HepG2 (cell line): Measurements from ENCODE around the gene AHRR. TPM values are rescaled to one million over a fixed set of nuclear protein-coding genes. Genes with fewer than 3 reads are reported as not detected.
"Not testable (repeated sequence)": the region's sequence is repeated elsewhere in the genome, so short reads cannot be mapped to it uniquely, and the experiment has no call there.

Experiments used
- ATAC-seq: fragments of 200-7000 bp; cut with Tn5 transposase; 3 replicates; pipeline ENCODE4 v1.9.1; 2020; ENCODE audit warnings: mild to moderate bottlenecking, moderate library complexity
- BruUV-seq: library from RNA; stranded (reverse); fragments of 400-500 nt; replicated peaks from 2 replicates; lab custom pipeline; 2021; lab: Mats Ljungman, UMichigan
- CTCF ChIA-PET: fragments of 300-600 bp; formaldehyde crosslinking; extraction: SDS; loops from one replicate; lab custom pipeline; 2021; ENCODE audit warnings: low total read pairs, inconsistent platforms, low intra/inter-chr PET ratio; lab: Yijun Ruan, JAX
- POLR2A ChIA-PET: fragments of 350-600 bp; sonication (Branson Sonifier 250); formaldehyde crosslinking; loops from one replicate; lab custom pipeline; 2020; ENCODE audit warnings: antibody characterized with exemption, inconsistent platforms; lab: Yijun Ruan, JAX
- DNase-seq: peaks from one replicate; pipeline ENCODE4 v3.0.0-alpha.2; 2015; ENCODE audit warnings: low spot score
- FAIRE-seq: peaks from 3 replicates; lab custom pipeline; 2011; peaks lifted over from hg19 to GRCh38; lab: Jason Lieb, UNC
- H2AFZ ChIP-seq: one replicate; pipeline ENCODE4 v1.6.1; 2011; ENCODE audit warnings: low read length, inconsistent platforms
- H3K27ac ChIP-seq: fragments of 300-600 bp; 3 replicates; pipeline ENCODE4 v1.8.0; 2011; ENCODE audit warnings: mixed run types, mild to moderate bottlenecking, mixed read lengths, low read length, inconsistent platforms; ENCODE audit not compliant: insufficient read depth; ENCODE audit errors: extremely low read length
- H3K27me3 ChIP-seq, 2 experiments: fragments of 200-600 bp in 1 of 2; 2 replicates in 1 of 2; 3 replicates in 1 of 2; pipeline versions ENCODE4 v1.6.0 to v1.8.0; 2011; ENCODE audit warnings: low read length in 2 of 2, mild to moderate bottlenecking in 2 of 2, moderate library complexity in 2 of 2, inconsistent platforms in 1 of 2; ENCODE audit not compliant: insufficient read depth in 2 of 2, control insufficient read depth in 1 of 2
- H3K36me3 ChIP-seq, 2 experiments: fragments of 200-600 bp in 1 of 2; replicated peaks in 1 of 2; 2 replicates in 1 of 2; 3 replicates in 1 of 2; pipeline versions ENCODE4 v1.5.1 to v1.8.0; 2011; ENCODE audit warnings: low read length in 2 of 2, inconsistent platforms in 1 of 2; ENCODE audit not compliant: insufficient read depth in 2 of 2, control insufficient read depth in 1 of 2
- H3K4me1 ChIP-seq: 2 replicates; pipeline ENCODE4 v1.5.1; 2012; ENCODE audit warnings: low read length, inconsistent platforms; ENCODE audit not compliant: insufficient read depth
- H3K4me2 ChIP-seq: 2 replicates; pipeline ENCODE4 v1.6.0; 2011; ENCODE audit warnings: low read depth, low read length, inconsistent platforms
- H3K4me3 ChIP-seq, 3 experiments: fragments of 200-600 bp in 1 of 3; sonication (generic), shearing (Covaris generic) in 1 of 3; replicated peaks in 1 of 3; 2 replicates each; pipeline ENCODE4 v1.5.1; 2011 to 2016; ENCODE audit warnings: low read length in 3 of 3, inconsistent platforms in 2 of 3, low read depth in 2 of 3, mild to moderate bottlenecking in 2 of 3, control low read depth in 1 of 3, mixed read lengths in 1 of 3; ENCODE audit not compliant: insufficient read depth in 1 of 3
- H3K79me2 ChIP-seq: one replicate; pipeline ENCODE4 v1.6.1; 2011; ENCODE audit warnings: low read length, inconsistent platforms; ENCODE audit not compliant: insufficient read depth
- H3K9ac ChIP-seq: 2 replicates; pipeline ENCODE4 v1.6.0; 2011; ENCODE audit warnings: mild to moderate bottlenecking, low read depth, low read length, inconsistent platforms; ENCODE audit not compliant: insufficient read depth
- H3K9me3 ChIP-seq: 2 replicates; pipeline ENCODE4 v1.5.1; 2012; ENCODE audit warnings: mild to moderate bottlenecking, low read length
- H4K20me1 ChIP-seq: 2 replicates; pipeline ENCODE4 v1.6.0; 2011; ENCODE audit warnings: inconsistent platforms, mild to moderate bottlenecking, low read length, moderate library complexity; ENCODE audit not compliant: insufficient read depth
- ZBTB40 ChIP-seq, 2 experiments: fragments of 450-650 bp in 1 of 2; sonication (generic) in 1 of 2; formaldehyde crosslinking in 1 of 2; IDR thresholded peaks; 2 replicates each; pipeline versions ENCODE4 v1.6.1 to v1.8.0; 2016 to 2022; ENCODE audit warnings: antibody characterized with exemption in 1 of 2, mild to moderate bottlenecking in 1 of 2, missing genetic modification reagents in 1 of 2
- WGBS: methylation state at CpG from one replicate; pipeline ENCODE4 v1.1.6; 2017; ENCODE audit warnings: low lambda C conversion rate; 5-methylcytosine and 5-hydroxymethylcytosine counted together
- in situ Hi-C: cut with HindIII; loops from 2 replicates; pipeline ENCODE4 v1.10.0; 2017; ENCODE audit warnings: low pct_unique_long_range_greater_than_20kb; ENCODE audit not compliant: extremely low pct_ligation_motif_present
- intact Hi-C: fragments of 100-400 bp; cut with micrococcal nuclease; formaldehyde crosslinking; loops from one replicate; pipeline ENCODE4 v1.10.0; 2022; ENCODE audit not compliant: unreplicated experiment
- polyA plus RNA-seq, 8 experiments: library from polyadenylated mRNA; depleted of rRNA in 3 of 8; stranded (reverse) in 7 of 8; unstranded in 1 of 8; fragments of >200 nt; fragmentation: Illumina TruSeq in 4 of 8; extraction: Trizol in 4 of 8; gene quantifications; 2 replicates each; pipeline versions ENCODE4 v1.2.1 to v1.2.3, GENCODE V29; 2011 to 2016; ENCODE audit warnings: low read depth in 4 of 8, missing spikeins in 1 of 8, mixed read lengths in 1 of 8; ENCODE audit not compliant: insufficient read depth in 1 of 8
- total RNA-seq, 5 experiments: library from RNA; depleted of rRNA; stranded (reverse); fragments of >200 nt; fragmentation: Illumina TruSeq; extraction: Trizol; gene quantifications; 2 replicates each; pipeline ENCODE4 v1.2.3, GENCODE V29; 2016; ENCODE audit warnings: low read depth in 1 of 5

AHRR gene
- total and polyA plus RNA-seq, 2 of the 13 experiments (the other 11 are each of a cell fraction or from before 2014, with no cell fraction given): 0.28 to 0.35 TPM

DNA sequence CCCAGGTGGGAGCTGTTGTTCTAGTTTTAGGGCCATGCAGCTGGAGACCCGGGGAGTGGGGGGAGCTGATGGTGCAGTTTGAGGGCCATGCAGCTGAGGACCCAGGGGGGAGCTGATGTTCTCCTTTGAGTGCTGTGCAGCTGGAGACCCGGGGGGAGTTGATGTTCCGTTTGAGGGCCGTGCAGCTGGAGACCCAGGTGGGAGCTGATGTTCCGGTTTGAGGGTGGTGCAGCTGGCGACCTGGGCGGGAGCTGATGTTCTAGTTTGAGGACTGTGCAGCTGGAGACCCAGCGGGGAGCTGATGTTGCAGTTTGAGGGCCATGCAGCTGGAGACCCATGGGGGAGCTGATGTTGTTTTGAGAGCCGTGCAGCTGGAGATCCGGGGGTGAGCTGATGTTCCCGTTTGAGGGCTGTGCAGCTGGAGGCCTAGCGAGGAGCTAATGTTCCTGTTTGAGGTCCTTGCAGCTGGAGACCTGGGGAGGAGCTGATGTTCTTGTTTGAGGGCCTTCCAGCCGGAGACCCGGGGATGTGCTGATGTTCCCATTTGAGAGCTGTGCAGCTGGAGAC is 35.4 kb upstream of the AHRR start (continued):
- TF ChIP-seq ZBTB40 (IDR thresholded peaks at IDR 0.05): no peak
- no peak for TF ChIP-seq ZBTB40 (CRISPR knock-in tag; IDR thresholded peaks at IDR 0.05)

DNA sequence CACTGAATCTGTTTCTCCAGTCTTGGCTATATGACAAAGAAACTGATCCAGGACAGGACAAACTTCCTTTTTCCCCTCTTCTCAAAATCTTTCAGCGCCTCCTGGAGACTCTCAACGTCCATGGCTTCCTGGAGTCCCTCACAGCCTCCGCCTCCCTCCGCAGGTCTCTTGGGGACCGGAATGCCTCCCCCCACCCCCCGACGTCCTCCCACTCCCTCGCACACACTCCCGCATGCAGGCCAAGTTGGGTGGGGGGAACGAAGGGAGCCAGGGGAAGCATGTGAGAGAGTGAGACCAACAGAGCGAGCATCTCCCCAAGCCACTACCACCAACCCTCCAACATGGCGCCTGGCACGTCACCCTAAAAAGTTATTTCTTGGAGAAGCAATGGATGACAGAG is 31.3 kb upstream of the AHRR start:
- H3K9ac ChIP-seq, POLR2A ChIA-PET, H4K20me1 ChIP-seq, BruUV-seq, intact Hi-C loops, H3K4me2 ChIP-seq, in situ Hi-C loops, H3K27ac ChIP-seq, ATAC-seq, CTCF ChIA-PET, FAIRE-seq, DNase-seq, H3K4me1 ChIP-seq, H3K27me3 ChIP-seq, H3K9me3 ChIP-seq, H2AFZ ChIP-seq, H3K4me3 ChIP-seq: not testable (repeated sequence)
- H3K36me3 ChIP-seq: peaks cover 7 to 17% of the 10 kb centered on the region in 2 experiments; a peak in 4 of 5 replicates
- WGBS: 97% methylated on average over 13 of the region's 13 CpGs
- peaks cover 17% of the 10 kb centered on the region for H3K79me2 ChIP-seq

DNA sequence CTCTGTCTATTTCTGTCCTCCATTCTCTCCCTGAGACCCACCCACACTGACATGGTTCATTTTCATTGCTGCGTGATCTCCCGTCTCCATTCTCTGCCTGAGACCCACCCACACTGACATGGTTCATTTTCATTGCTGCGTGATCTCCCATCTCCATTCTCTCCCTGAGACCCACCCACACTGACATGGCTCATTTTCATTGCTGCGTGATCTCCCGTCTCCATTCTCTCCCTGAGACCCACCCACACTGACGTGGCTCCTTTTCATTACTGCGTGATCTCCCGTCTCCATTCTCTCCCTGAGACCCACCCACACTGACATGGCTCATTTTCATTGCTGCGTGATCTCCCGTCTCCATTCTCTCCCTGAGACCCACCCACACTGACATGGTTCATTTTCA is 30.2 kb upstream of the AHRR start:
- H3K27me3 ChIP-seq, H3K9me3 ChIP-seq, H3K36me3 ChIP-seq, H3K27ac ChIP-seq, FAIRE-seq, in situ Hi-C loops, H3K4me1 ChIP-seq, H3K9ac ChIP-seq, ATAC-seq, POLR2A ChIA-PET, H4K20me1 ChIP-seq, BruUV-seq, H3K4me3 ChIP-seq, CTCF ChIA-PET, H3K79me2 ChIP-seq, DNase-seq, intact Hi-C loops, H2AFZ ChIP-seq, H3K4me2 ChIP-seq: not testable (repeated sequence)
- 97% methylated on average over 10 of the region's 10 CpGs for WGBS
